ENCODE measurements around the gene KCTD11. TPM values are rescaled to one million over a fixed set of nuclear protein-coding genes. Genes with fewer than 3 reads are reported as not detected.

Gene KCTD11
- total RNA-seq, 1 experiment from 2014 or later = 5.4 TPM

DNA sequence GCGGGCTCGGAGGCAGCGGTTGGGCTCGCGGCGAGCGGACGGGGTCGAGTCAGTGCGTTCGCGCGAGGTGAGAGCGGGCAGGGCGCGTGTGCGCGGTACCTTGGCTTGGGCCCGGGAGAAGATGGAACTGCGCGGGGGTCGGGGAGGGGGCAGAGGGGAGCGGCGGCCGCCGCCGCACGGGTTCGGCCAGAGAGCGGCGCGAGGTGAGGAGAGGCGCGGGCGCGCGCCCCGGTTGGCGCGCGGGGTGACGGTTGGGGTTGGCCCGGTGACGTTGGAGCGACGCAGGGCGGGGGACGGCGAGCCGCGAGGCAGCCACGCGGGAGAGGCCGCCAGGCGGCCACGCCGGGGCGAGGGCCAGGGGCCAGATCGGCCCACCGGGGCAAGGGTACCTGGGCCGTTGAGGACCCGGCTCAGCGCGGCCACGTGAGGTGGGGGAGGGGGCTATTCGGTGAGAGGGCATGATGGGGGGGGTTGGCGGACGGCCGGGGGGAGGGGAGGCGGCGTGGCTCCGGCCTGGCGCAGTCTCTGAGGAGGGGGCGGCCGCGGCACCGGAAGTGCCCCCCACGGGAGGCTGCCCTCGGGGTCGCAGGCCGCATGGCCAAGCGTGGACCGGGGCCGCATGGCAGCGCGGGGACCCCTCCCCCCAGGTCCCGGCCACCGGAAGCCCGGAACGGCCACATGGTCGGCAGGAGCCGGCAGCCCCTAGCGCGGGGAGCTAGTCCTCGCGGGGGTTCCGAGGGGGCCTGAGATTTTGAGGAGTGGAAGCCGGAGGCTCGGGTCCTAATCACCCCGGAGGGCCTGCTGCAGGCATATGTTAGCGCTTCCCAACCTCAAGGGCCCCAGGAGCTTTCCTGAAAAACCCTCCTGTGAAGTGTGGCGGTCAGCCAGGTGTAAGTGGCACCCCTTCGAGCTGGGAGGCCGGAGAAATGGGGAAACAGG is 44.0 kb upstream of the KCTD11 start:
- H3K4me2 ChIP-seq (ENCODE audit: low read length) = peak overlapping the region; percentile 88
- TF ChIP-seq, protein P1, sequence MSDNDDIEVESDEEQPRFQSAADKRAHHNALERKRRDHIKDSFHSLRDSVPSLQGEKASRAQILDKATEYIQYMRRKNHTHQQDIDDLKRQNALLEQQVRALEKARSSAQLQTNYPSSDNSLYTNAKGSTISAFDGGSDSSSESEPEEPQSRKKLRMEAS (IDR thresholded peaks at IDR 0.05) = peak; percentile 74
- peak; percentile 45; the same call in 1 of the 2 replicates for TF ChIP-seq ZFX (IDR thresholded peaks at IDR 0.05)
- TF ChIP-seq RAD21 (IDR thresholded peaks at IDR 0.05; ENCODE audit: low read depth) = no peak
- POLR2A ChIA-PET = interaction anchor here (0.6 to 1.6 kb wide), 4 partner anchors 10 to 96 kb away, joined by 3 to 9 read pairs (median 3); partner anchors contain the start of genes GABARAP, NEURL4 and TMEM256
- H2AFZ ChIP-seq (ENCODE audit: low read depth, low read length, poor library complexity, severe bottlenecking) = no peak overlapping the region
- RAD21 ChIA-PET (ENCODE audit: low non-redundant PET in 1 of 2, low total read pairs in 2 of 2, uncharacterized antibody in 2 of 2, unreplicated experiment in 2 of 2) = no interaction called here
- H3K79me2 ChIP-seq (ENCODE audit: insufficient read depth, low read length) = peaks cover 55% of the 10 kb centered on the region
- no peaks in the 10 kb centered on the region for H3K27me3 ChIP-seq (ENCODE audit: insufficient read depth, low read length)
- peak; percentile 16 for ATAC-seq
- no peaks in the 10 kb centered on the region for H3K9me3 ChIP-seq (ENCODE audit: control insufficient read depth in 1 of 2, insufficient read depth in 1 of 2, low read depth in 1 of 2, low read length in 2 of 2)
- no peaks in the 10 kb centered on the region for H3K9me2 ChIP-seq (ENCODE audit: insufficient read depth)
- peak overlapping the region; percentile 90 to 99 for H3K4me3 ChIP-seq (replicated peaks in 1 of 2; ENCODE audit: low read depth in 1 of 2, low read length in 2 of 2)
- H4K20me1 ChIP-seq (ENCODE audit: insufficient read depth) = peaks cover 30% of the 10 kb centered on the region
- peak overlapping the region; percentile 98 for H3K27ac ChIP-seq (ENCODE audit: low read depth, low read length)
- CTCF ChIA-PET = no interaction called here
- H3K4me1 ChIP-seq (ENCODE audit: control insufficient read depth in 1 of 2, insufficient read depth in 2 of 2, low read length in 2 of 2) = peaks cover 24 to 47% of the 10 kb centered on the region in 2 experiments
- intact Hi-C loops (cut with micrococcal nuclease) = loop anchor here (2.0 to 5.0 kb wide), 2 partner anchors 43 to 56 kb away; partner anchors contain the start of genes CTDNEP1 and ELP5
- peaks cover 27 to 42% of the 10 kb centered on the region in 2 experiments for H3K36me3 ChIP-seq (ENCODE audit: control insufficient read depth in 1 of 2, insufficient read depth in 2 of 2, low read length in 2 of 2)
- DNase-seq (ENCODE audit: low read depth, low spot score) = no peak
- no TSS peak for BruUV-seq (replicated peaks)
- peak overlapping the region; percentile 99 for H3K9ac ChIP-seq (ENCODE audit: low read length)

DNA sequence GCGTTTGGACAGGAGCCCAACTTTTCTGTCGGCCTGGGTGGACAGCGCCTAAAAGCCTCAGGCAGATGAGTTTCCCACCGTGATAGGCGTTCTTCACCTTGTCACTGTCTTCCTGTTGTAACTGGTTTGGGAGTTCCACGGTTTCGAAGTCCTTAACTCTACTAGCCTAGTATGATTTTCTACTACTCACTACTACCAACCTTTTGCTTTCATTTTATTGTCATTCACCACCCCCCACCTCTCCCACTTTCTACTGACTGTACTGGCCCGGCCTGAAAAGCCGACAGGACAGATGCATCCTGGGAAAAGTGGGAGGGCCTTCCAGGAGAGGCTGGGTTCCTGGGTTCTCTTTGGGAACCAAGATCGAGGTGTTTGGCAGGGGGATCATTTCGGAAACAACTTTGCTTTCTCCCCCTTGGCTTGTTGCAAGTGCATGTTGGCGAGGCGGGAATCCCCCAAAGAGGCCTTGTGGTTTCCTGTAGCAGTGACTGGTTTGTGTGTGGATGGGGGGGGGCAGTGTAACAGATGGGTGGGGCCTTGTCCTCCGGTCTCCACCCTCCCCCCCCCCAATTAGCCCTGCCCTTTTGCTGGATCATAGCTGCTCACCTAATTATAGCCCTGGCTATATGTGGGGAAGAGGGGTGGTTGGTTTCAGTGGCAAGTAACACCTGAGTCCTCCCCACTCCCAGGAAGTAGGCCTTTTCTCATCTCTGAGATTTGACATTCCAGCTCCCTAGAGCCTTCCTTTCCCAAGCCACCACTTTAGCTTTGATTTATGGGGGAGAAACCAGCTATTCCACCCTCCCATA is 43.1 kb upstream of the KCTD11 start:
- H3K36me3 ChIP-seq (ENCODE audit: control insufficient read depth in 1 of 2, insufficient read depth in 2 of 2, low read length in 2 of 2) = peaks cover 30 to 46% of the 10 kb centered on the region in 2 experiments
- H3K27me3 ChIP-seq (ENCODE audit: insufficient read depth, low read length) = no peaks in the 10 kb centered on the region
- DNase-seq (ENCODE audit: low read depth, low spot score) = peak; percentile 72
- H3K9me3 ChIP-seq (ENCODE audit: control insufficient read depth in 1 of 2, insufficient read depth in 1 of 2, low read depth in 1 of 2, low read length in 2 of 2) = no peaks in the 10 kb centered on the region
- peak; percentile 30 for ATAC-seq
- H3K9me2 ChIP-seq (ENCODE audit: insufficient read depth) = no peaks in the 10 kb centered on the region
- peak overlapping the region; percentile 98 for H3K27ac ChIP-seq (ENCODE audit: low read depth, low read length)
- ChIA-PET RAD21 (ENCODE audit: low non-redundant PET in 1 of 2, low total read pairs in 2 of 2, uncharacterized antibody in 2 of 2, unreplicated experiment in 2 of 2) (no interaction called here), POLR2A (interaction anchor here (0.8 to 1.6 kb wide), 4 partner anchors 21 to 95 kb away, joined by 3 to 9 read pairs (median 3); partner anchors contain the start of genes GABARAP, NEURL4 and TMEM256), CTCF (interaction anchor here (0.6 kb wide), 1 partner anchor 57 kb away, joined by 3 read pairs; the partner anchor contains the start of gene CTDNEP1)
- peak overlapping the region; percentile 90 to 99 for H3K4me3 ChIP-seq (replicated peaks in 1 of 2; ENCODE audit: low read depth in 1 of 2, low read length in 2 of 2)
- peak overlapping the region; percentile 88 for H3K4me2 ChIP-seq (ENCODE audit: low read length)
- peaks cover 28 to 56% of the 10 kb centered on the region in 2 experiments for H3K4me1 ChIP-seq (ENCODE audit: control insufficient read depth in 1 of 2, insufficient read depth in 2 of 2, low read length in 2 of 2)
- H4K20me1 ChIP-seq (ENCODE audit: insufficient read depth) = peaks cover 36% of the 10 kb centered on the region
- no peak overlapping the region for H2AFZ ChIP-seq (ENCODE audit: low read depth, low read length, poor library complexity, severe bottlenecking)
- TSS peak; percentile 91 for BruUV-seq (replicated peaks)
- H3K9ac ChIP-seq (ENCODE audit: low read length) = peak overlapping the region; percentile 99
- H3K79me2 ChIP-seq (ENCODE audit: insufficient read depth, low read length) = peaks cover 63% of the 10 kb centered on the region
- TF ChIP-seq ELF1 (IDR thresholded peaks at IDR 0.05; ENCODE audit: borderline replicate concordance, low read depth) = no peak
- TF ChIP-seq YY1 (IDR thresholded peaks at IDR 0.05; ENCODE audit: extremely low read depth, insufficient replicate concordance, low read depth, low read length) = peak; percentile 46
- TF ChIP-seq POLR2A (IDR thresholded peaks at IDR 0.05; ENCODE audit: borderline replicate concordance, extremely low read depth, insufficient read depth, insufficient read length) = peak; percentile 62
- TF ChIP-seq POLR2AphosphoS5 (IDR thresholded peaks at IDR 0.05; ENCODE audit: low read depth, low read length) = peak; percentile 72
- 0 out of 2 replicates have a peak, but pooled peaks have one; percentile 17 for TF ChIP-seq SP1 (IDR thresholded peaks at IDR 0.05; ENCODE audit: low read depth)
- intact Hi-C loops (cut with micrococcal nuclease) = loop anchor here (5.0 kb wide), 1 partner anchor 57 kb away; the partner anchor contains the start of genes CTDNEP1 and ELP5
